WTC11 (cell line): ENCODE results near the gene TMEM8B.

Experiments used
- CTCF ChIP-seq: fragments of 200-600 bp; IDR thresholded peaks from 2 replicates; pipeline ENCODE4 v1.8.0; 2022; ENCODE audit warnings: antibody characterized with exemption
- MAX ChIP-seq: sonication (generic); formaldehyde crosslinking; IDR thresholded peaks from 2 replicates; pipeline ENCODE4 v1.8.0; 2022; ENCODE audit warnings: mild to moderate bottlenecking, missing genetic modification reagents
- ZNF425 ChIP-seq: fragments of 250-450 bp; sonication (Bioruptor Pico); conservative IDR thresholded peaks from 2 replicates; pipeline ENCODE4 v1.9.0; 2021; ENCODE audit warnings: mild to moderate bottlenecking
- TF ChIP-seq, protein P1 (sequence below): sonication (generic); formaldehyde crosslinking; IDR thresholded peaks from 2 replicates; pipeline ENCODE4 v1.8.1; 2023; ENCODE audit warnings: mild to moderate bottlenecking, missing genetic modification reagents
- TF ChIP-seq, protein P2 (sequence below): sonication (generic); formaldehyde crosslinking; IDR thresholded peaks from 2 replicates; pipeline ENCODE4 v1.8.0; 2022; ENCODE audit warnings: mild to moderate bottlenecking, missing genetic modification reagents
- TF ChIP-seq, protein P3 (sequence below): sonication (generic); formaldehyde crosslinking; IDR thresholded peaks from 2 replicates; pipeline ENCODE4 v1.8.1; 2022; ENCODE audit warnings: low read depth, missing genetic modification reagents, borderline replicate concordance

DNA sequence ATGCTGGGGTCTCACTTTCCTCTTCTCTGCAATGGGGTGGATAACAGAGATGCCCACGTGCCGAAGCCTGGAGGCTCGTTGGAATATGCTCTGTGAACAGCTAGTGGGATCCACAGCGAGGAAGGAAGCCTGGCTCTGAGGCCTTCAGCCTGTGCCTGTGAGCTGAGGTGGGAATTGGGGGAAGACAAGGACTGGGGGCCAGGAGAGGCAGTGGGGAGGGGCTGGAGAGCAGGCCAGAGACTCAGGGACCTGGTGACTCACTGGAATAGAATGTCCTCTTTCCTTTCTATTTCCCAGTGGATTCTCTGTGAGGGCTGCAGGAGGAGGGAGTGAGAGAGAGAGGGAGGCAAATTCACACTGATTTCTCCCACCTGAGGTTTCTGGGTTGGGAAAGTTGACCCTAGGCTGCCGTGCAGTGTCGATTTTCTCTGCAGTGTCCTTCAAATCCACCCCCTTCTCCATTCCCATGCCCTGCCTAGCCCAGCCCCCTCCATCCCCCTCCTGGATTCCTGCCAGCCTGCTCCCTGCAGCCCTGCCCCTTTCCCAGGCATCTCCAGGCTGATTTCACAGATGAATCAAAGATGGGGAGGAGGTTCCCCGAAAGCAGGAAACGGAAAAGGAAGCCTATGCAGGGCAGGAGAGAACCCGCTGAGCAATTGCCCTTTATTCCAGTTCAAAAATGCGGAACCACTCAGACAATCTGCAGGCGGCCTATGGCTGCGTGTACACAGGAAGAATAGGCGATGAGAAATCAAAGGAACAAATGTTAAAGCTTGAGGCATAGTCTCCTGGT lies 78.9 kb downstream of the TMEM8B start:
- TF ChIP-seq CTCF (no peak), MAX (CRISPR knock-in tag) (no peak), ZNF425 (CRISPR knock-in tag) (no peak)
- TF ChIP-seq, protein P1, sequence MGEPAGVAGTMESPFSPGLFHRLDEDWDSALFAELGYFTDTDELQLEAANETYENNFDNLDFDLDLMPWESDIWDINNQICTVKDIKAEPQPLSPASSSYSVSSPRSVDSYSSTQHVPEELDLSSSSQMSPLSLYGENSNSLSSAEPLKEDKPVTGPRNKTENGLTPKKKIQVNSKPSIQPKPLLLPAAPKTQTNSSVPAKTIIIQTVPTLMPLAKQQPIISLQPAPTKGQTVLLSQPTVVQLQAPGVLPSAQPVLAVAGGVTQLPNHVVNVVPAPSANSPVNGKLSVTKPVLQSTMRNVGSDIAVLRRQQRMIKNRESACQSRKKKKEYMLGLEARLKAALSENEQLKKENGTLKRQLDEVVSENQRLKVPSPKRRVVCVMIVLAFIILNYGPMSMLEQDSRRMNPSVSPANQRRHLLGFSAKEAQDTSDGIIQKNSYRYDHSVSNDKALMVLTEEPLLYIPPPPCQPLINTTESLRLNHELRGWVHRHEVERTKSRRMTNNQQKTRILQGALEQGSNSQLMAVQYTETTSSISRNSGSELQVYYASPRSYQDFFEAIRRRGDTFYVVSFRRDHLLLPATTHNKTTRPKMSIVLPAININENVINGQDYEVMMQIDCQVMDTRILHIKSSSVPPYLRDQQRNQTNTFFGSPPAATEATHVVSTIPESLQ: no peak
- TF ChIP-seq, protein P2, sequence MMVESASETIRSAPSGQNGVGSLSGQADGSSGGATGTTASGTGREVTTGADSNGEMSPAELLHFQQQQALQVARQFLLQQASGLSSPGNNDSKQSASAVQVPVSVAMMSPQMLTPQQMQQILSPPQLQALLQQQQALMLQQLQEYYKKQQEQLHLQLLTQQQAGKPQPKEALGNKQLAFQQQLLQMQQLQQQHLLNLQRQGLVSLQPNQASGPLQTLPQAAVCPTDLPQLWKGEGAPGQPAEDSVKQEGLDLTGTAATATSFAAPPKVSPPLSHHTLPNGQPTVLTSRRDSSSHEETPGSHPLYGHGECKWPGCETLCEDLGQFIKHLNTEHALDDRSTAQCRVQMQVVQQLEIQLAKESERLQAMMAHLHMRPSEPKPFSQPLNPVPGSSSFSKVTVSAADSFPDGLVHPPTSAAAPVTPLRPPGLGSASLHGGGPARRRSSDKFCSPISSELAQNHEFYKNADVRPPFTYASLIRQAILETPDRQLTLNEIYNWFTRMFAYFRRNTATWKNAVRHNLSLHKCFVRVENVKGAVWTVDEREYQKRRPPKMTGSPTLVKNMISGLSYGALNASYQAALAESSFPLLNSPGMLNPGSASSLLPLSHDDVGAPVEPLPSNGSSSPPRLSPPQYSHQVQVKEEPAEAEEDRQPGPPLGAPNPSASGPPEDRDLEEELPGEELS (CRISPR knock-in tag): no peak
- TF ChIP-seq, protein P3, sequence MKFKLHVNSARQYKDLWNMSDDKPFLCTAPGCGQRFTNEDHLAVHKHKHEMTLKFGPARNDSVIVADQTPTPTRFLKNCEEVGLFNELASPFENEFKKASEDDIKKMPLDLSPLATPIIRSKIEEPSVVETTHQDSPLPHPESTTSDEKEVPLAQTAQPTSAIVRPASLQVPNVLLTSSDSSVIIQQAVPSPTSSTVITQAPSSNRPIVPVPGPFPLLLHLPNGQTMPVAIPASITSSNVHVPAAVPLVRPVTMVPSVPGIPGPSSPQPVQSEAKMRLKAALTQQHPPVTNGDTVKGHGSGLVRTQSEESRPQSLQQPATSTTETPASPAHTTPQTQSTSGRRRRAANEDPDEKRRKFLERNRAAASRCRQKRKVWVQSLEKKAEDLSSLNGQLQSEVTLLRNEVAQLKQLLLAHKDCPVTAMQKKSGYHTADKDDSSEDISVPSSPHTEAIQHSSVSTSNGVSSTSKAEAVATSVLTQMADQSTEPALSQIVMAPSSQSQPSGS (CRISPR knock-in tag): no peak
